Smooth muscle cell (in vitro differentiated cells): ENCODE results near the gene TEP1. TPM values are rescaled to one million over a fixed set of nuclear protein-coding genes. Genes with fewer than 3 reads are reported as not detected.
"Not testable (repeated sequence)": the region's sequence is repeated elsewhere in the genome, so short reads cannot be mapped to it uniquely, and the experiment has no call there.

Source experiments
- DNase-seq: peaks from one replicate; lab custom pipeline; 2025; ENCODE audit not compliant: unreplicated experiment; lab: John Stamatoyannopoulos, UW
- H2AFZ ChIP-seq: fragments of 200-600 bp; sonication (generic); 2 replicates; pipeline ENCODE4 v1.6.0; 2016; ENCODE audit warnings: antibody characterized with exemption, low read depth, mild to moderate bottlenecking
- H3F3A ChIP-seq: fragments of 200-600 bp; sonication (generic); 2 replicates; pipeline ENCODE4 v1.6.0; 2017; ENCODE audit warnings: antibody characterized with exemption, low read depth
- H3K27ac ChIP-seq: fragments of 200-600 bp; sonication (generic); 2 replicates; pipeline ENCODE4 v1.5.1; 2016; ENCODE audit warnings: low read depth, mild to moderate bottlenecking
- H3K27me3 ChIP-seq: fragments of 200-600 bp; sonication (generic); 2 replicates; pipeline ENCODE4 v1.6.1; 2016; ENCODE audit warnings: low read depth, mild to moderate bottlenecking
- H3K36me3 ChIP-seq: fragments of 200-600 bp; sonication (generic); 2 replicates; pipeline ENCODE4 v1.5.1; 2016; ENCODE audit warnings: low read depth
- H3K4me1 ChIP-seq: fragments of 200-600 bp; sonication (generic); 2 replicates; pipeline ENCODE4 v1.5.1; 2016; ENCODE audit warnings: low read depth
- H3K4me2 ChIP-seq: fragments of 200-600 bp; sonication (generic); 2 replicates; pipeline ENCODE4 v1.6.0; 2016; ENCODE audit warnings: mild to moderate bottlenecking
- H3K4me3 ChIP-seq: fragments of 200-600 bp; sonication (generic); 2 replicates; pipeline ENCODE4 v1.5.1; 2016; ENCODE audit warnings: mild to moderate bottlenecking
- H3K79me2 ChIP-seq: fragments of 200-600 bp; sonication (generic); 2 replicates; pipeline ENCODE4 v1.6.0; 2016; ENCODE audit warnings: low read depth, mild to moderate bottlenecking
- H3K9ac ChIP-seq: fragments of 200-600 bp; sonication (generic); 2 replicates; pipeline ENCODE4 v1.6.0; 2016; ENCODE audit warnings: low read depth
- H3K9me3 ChIP-seq: fragments of 200-600 bp; sonication (generic); replicated peaks from 2 replicates; pipeline ENCODE4 v1.5.1; 2016; ENCODE audit warnings: low read depth
- H4K20me1 ChIP-seq: fragments of 200-600 bp; sonication (generic); 2 replicates; pipeline ENCODE4 v1.6.0; 2016; ENCODE audit warnings: low read depth
- WGBS: methylation state at CpG from one replicate; pipeline ENCODE4 v1.1.7; 2016; ENCODE audit warnings: low lambda C conversion rate; 5-methylcytosine and 5-hydroxymethylcytosine counted together
- polyA plus RNA-seq: library from polyadenylated mRNA; unstranded; fragments of >200 nt; fragmentation: Nextera tagmentation; extraction: Ambion mirVana; gene quantifications from 2 replicates; pipeline ENCODE4 v1.2.1, GENCODE V29; 2016
- total RNA-seq: library from RNA; depleted of rRNA; stranded (reverse); fragments of >200 nt; gene quantifications from 2 replicates; pipeline ENCODE4 v1.2.3, GENCODE V29; 2014
- TF ChIP-seq, protein P1 (sequence below): fragments of 200-600 bp; sonication (generic); IDR thresholded peaks from 2 replicates; pipeline ENCODE4 v1.5.1; 2017; ENCODE audit warnings: borderline replicate concordance, mild to moderate bottlenecking, antibody characterized with exemption; ENCODE audit not compliant: insufficient read depth, poor library complexity, severe bottlenecking

The TEP1 gene
- total and polyA plus RNA-seq, 2 experiments from 2014 or later, result 4.0 to 10.3 TPM

- TF ChIP-seq, protein P1, sequence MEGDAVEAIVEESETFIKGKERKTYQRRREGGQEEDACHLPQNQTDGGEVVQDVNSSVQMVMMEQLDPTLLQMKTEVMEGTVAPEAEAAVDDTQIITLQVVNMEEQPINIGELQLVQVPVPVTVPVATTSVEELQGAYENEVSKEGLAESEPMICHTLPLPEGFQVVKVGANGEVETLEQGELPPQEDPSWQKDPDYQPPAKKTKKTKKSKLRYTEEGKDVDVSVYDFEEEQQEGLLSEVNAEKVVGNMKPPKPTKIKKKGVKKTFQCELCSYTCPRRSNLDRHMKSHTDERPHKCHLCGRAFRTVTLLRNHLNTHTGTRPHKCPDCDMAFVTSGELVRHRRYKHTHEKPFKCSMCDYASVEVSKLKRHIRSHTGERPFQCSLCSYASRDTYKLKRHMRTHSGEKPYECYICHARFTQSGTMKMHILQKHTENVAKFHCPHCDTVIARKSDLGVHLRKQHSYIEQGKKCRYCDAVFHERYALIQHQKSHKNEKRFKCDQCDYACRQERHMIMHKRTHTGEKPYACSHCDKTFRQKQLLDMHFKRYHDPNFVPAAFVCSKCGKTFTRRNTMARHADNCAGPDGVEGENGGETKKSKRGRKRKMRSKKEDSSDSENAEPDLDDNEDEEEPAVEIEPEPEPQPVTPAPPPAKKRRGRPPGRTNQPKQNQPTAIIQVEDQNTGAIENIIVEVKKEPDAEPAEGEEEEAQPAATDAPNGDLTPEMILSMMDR, result no peak
Observed at GRCh38 chr14:20343862-20344220, 69.5 kb downstream of the TEP1 start.

DNA sequence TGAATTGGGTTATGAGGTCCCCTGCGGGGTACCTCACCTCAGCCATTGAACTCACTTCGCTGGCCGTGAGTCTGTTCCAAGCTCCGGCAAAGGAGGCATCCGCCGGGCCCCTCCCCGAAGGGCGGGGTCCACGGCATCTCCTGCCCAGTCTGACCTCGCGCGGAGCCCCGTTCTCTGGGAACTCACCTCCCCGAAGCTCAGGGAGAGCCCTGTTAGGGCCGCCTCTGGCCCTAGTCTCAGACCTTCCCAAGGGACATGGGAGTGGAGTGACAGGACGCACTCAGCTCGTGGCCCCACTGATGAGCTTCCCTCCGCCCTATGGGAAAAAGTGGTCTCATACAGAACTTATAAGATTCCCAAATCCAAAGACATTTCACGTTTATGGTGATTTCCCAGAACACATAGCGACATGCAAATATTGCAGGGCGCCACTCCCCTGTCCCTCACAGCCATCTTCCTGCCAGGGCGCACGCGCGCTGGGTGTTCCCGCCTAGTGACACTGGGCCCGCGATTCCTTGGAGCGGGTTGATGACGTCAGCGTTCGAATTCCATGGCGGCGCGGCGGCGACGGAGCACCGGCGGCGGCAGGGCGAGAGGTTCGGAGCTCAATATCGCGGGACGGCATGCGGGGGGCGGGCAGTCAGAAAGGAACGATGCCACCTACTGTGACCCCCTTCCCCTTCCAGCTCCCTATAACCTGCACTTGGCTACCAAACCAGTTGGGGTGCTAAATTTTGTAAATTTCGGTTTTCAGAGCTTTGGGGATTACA, 70.0 kb downstream of the TEP1 start, which contains the start of gene PARP2:
PARP2 (plus strand) TSS at position 544 of the 770 bp plus-strand sequence; CDS start at position 551, 7 bp downstream.
- Histone ChIP-seq H3K4me3 (peak within 1 kb of the TSS; percentile 91), H3K4me1 (peaks cover 12% of the 10 kb centered on the region), H4K20me1 (no peaks in the 10 kb centered on the region), H2AFZ (peak within 1 kb of the TSS; percentile 95), H3K4me2 (peak within 1 kb of the TSS; percentile 95), H3K79me2 (peaks cover 12% of the 10 kb centered on the region), H3K9me3 (no peaks in the 10 kb centered on the region), H3K36me3 (no peaks in the 10 kb centered on the region), H3K27ac (peak within 1 kb of the TSS; percentile 90), H3F3A (peaks cover 10% of the 10 kb centered on the region), H3K9ac (peak within 1 kb of the TSS; percentile 96), H3K27me3 (no peaks in the 10 kb centered on the region)
- DNase-seq, result peak; percentile 96
- TF ChIP-seq, protein P1, result no peak
- WGBS, result under 1% methylated on average over 50 of the region's 50 CpGs

More at GRCh38 chr14:20343862-20344220, 69.5 kb downstream of the TEP1 start:
- Histone ChIP-seq H3K27ac (peak overlapping the region; percentile 90), H3K36me3 (no peaks in the 10 kb centered on the region), H3K9me3 (no peaks in the 10 kb centered on the region), H4K20me1 (no peaks in the 10 kb centered on the region), H3K27me3 (no peaks in the 10 kb centered on the region), H3K4me3 (peak overlapping the region; percentile 91), H3K79me2 (peaks cover 12% of the 10 kb centered on the region), H2AFZ (peak overlapping the region; percentile 90), H3K4me1 (peaks cover 12% of the 10 kb centered on the region), H3F3A (peaks cover 10% of the 10 kb centered on the region), H3K9ac (peak overlapping the region; percentile 96), H3K4me2 (peak overlapping the region; percentile 95)
- WGBS, result 4% methylated on average over 3 of the region's 3 CpGs
- no peak for DNase-seq

- Histone ChIP-seq H3K4me2 (peak overlapping the region; percentile 88), H2AFZ (peak overlapping the region; percentile 95), H3K4me3 (peak overlapping the region; percentile 86), H3K9me3 (no peaks in the 10 kb centered on the region), H3K4me1 (peaks cover 12% of the 10 kb centered on the region), H3K9ac (peak overlapping the region; percentile 82), H3K27me3 (no peaks in the 10 kb centered on the region), H3F3A (peaks cover 10% of the 10 kb centered on the region), H3K27ac (peak overlapping the region; percentile 87), H4K20me1 (no peaks in the 10 kb centered on the region), H3K79me2 (peaks cover 12% of the 10 kb centered on the region), H3K36me3 (no peaks in the 10 kb centered on the region)
- WGBS, result 71% methylated on average over 2 of the region's 2 CpGs
- DNase-seq, result no peak
- TF ChIP-seq, protein P1, result no peak
Observed at GRCh38 chr14:20341646-20342045, 71.7 kb downstream of the TEP1 start.

DNA sequence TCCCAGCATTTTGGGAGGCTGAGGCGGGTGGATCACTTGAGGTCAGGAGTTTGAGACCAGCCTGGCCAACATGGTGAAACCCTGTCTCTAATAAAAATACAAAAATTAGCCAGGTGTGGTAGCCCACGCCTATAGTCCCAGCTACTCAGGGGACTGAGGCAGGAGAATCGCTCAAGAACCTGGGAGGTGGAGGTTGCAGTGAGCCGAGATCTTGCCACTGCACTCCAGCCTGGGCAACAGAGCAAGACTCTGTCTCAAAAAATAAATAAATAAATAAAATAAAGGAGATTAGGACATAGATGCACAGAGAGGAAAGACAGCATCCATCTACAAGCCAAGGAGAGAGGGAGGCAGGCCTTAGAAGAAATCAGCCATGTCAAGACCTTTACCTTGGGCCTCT, 72.3 kb downstream of the TEP1 start:
- not testable (repeated sequence) for H3K9me3 ChIP-seq, H3F3A ChIP-seq, DNase-seq, H3K4me3 ChIP-seq, H3K27me3 ChIP-seq, H3K9ac ChIP-seq, H3K4me2 ChIP-seq, H2AFZ ChIP-seq, H4K20me1 ChIP-seq, H3K36me3 ChIP-seq, H3K27ac ChIP-seq
- WGBS, result 94% methylated on average over 4 of the region's 4 CpGs
- peaks cover 12% of the 10 kb centered on the region for H3K79me2 ChIP-seq
- peaks cover 12% of the 10 kb centered on the region for H3K4me1 ChIP-seq
